HepG2 (cell line): Measurements from ENCODE around the gene SPAG7. TPM values are rescaled to one million over a fixed set of nuclear protein-coding genes. Genes with fewer than 3 reads are reported as not detected.

Experiments used
- AGO2 ChIP-seq: fragments of 200-400 bp; formaldehyde crosslinking; optimal IDR thresholded peaks from 2 replicates; pipeline ENCODE3; 2017; ENCODE audit warnings: mild to moderate bottlenecking, low read depth, low read length, moderate library complexity
- ARNT ChIP-seq: fragments of 450-650 bp; IDR thresholded peaks from 2 replicates; pipeline ENCODE4 v1.6.1; 2017
- CBX2 ChIP-seq, 2 experiments: fragments of 200-600 bp in 1 of 2; sonication (generic); formaldehyde crosslinking in 1 of 2; IDR thresholded peaks; 2 replicates each; pipeline versions ENCODE4 v1.7.0 to v1.8.1; 2018 to 2022; ENCODE audit warnings: low read depth in 2 of 2, low read length in 1 of 2, mild to moderate bottlenecking in 1 of 2, missing genetic modification reagents in 1 of 2
- GFI1 ChIP-seq: sonication (generic); formaldehyde crosslinking; IDR thresholded peaks from 2 replicates; pipeline ENCODE4 v1.5.0; 2020; ENCODE audit warnings: missing genetic modification reagents, mild to moderate bottlenecking, borderline replicate concordance
- HCFC1 ChIP-seq: fragments of 150-350 bp; IDR thresholded peaks from 2 replicates; pipeline ENCODE4 v1.6.1; 2014; ENCODE audit warnings: low read depth, low read length
- LBX2 ChIP-seq: sonication (generic); formaldehyde crosslinking; IDR thresholded peaks from 2 replicates; pipeline ENCODE4 v1.5.0; 2020; ENCODE audit warnings: missing genetic modification reagents, mild to moderate bottlenecking, borderline replicate concordance
- MIER3 ChIP-seq: IDR thresholded peaks from 2 replicates; pipeline ENCODE4 v1.6.1; 2016; ENCODE audit warnings: missing compliant biosample characterization, borderline replicate concordance
- MTF2 ChIP-seq: sonication (generic); formaldehyde crosslinking; IDR thresholded peaks from 2 replicates; pipeline ENCODE4 v1.5.0; 2020; ENCODE audit warnings: missing genetic modification reagents, borderline replicate concordance
- NR2F2 ChIP-seq: IDR thresholded peaks from 2 replicates; pipeline ENCODE4 v1.6.1; 2012; ENCODE audit warnings: low read depth, inconsistent platforms, borderline replicate concordance
- ONECUT2 ChIP-seq: sonication (generic); formaldehyde crosslinking; IDR thresholded peaks from 2 replicates; pipeline ENCODE4 v1.4.0; 2020; ENCODE audit warnings: missing genetic modification reagents
- PHB2 ChIP-seq: fragments of 450-650 bp; IDR thresholded peaks from 2 replicates; pipeline ENCODE4 v1.6.1; 2018; ENCODE audit not compliant: partially characterized antibody
- SP5 ChIP-seq: IDR thresholded peaks from 2 replicates; pipeline ENCODE4 v1.6.1; 2016; ENCODE audit warnings: low read depth, borderline replicate concordance
- TCF7L2 ChIP-seq: IDR thresholded peaks from 2 replicates; pipeline ENCODE4 v1.6.1; 2011; ENCODE audit warnings: mild to moderate bottlenecking, low read depth, low read length, moderate library complexity
- ZBTB37 ChIP-seq: sonication (generic); formaldehyde crosslinking; IDR thresholded peaks from 2 replicates; pipeline ENCODE4 v1.4.0; 2020; ENCODE audit warnings: mild to moderate bottlenecking, missing genetic modification reagents
- ZEB1 ChIP-seq: IDR thresholded peaks from 2 replicates; pipeline ENCODE4 v1.6.1; 2012; ENCODE audit warnings: mild to moderate bottlenecking, low read depth, inconsistent platforms; ENCODE audit not compliant: insufficient replicate concordance
- ZNF12 ChIP-seq: sonication (generic); formaldehyde crosslinking; IDR thresholded peaks from 2 replicates; pipeline ENCODE4 v1.5.0; 2020; ENCODE audit warnings: missing genetic modification reagents
- ZNF33A ChIP-seq: sonication (generic); formaldehyde crosslinking; IDR thresholded peaks from 2 replicates; pipeline ENCODE4 v1.5.1; 2020; ENCODE audit warnings: missing genetic modification reagents, mild to moderate bottlenecking, moderate library complexity, borderline replicate concordance
- ZNF446 ChIP-seq: sonication (generic); formaldehyde crosslinking; IDR thresholded peaks from 2 replicates; pipeline ENCODE4 v1.5.0; 2020; ENCODE audit warnings: mild to moderate bottlenecking, missing genetic modification reagents
- ZNF563 ChIP-seq: sonication (generic); formaldehyde crosslinking; IDR thresholded peaks from 2 replicates; pipeline ENCODE4 v1.8.0; 2022; ENCODE audit warnings: mild to moderate bottlenecking, moderate library complexity, missing genetic modification reagents
- ZNF713 ChIP-seq: sonication (generic); formaldehyde crosslinking; IDR thresholded peaks from 2 replicates; pipeline ENCODE4 v1.4.0; 2020; ENCODE audit warnings: mild to moderate bottlenecking, missing genetic modification reagents
- polyA plus RNA-seq, 8 experiments: library from polyadenylated mRNA; depleted of rRNA in 3 of 8; stranded (reverse) in 7 of 8; unstranded in 1 of 8; fragments of >200 nt; fragmentation: Illumina TruSeq in 4 of 8; extraction: Trizol in 4 of 8; gene quantifications; 2 replicates each; pipeline versions ENCODE4 v1.2.1 to v1.2.3, GENCODE V29; 2011 to 2016; ENCODE audit warnings: low read depth in 4 of 8, missing spikeins in 1 of 8, mixed read lengths in 1 of 8; ENCODE audit not compliant: insufficient read depth in 1 of 8
- total RNA-seq, 5 experiments: library from RNA; depleted of rRNA; stranded (reverse); fragments of >200 nt; fragmentation: Illumina TruSeq; extraction: Trizol; gene quantifications; 2 replicates each; pipeline ENCODE4 v1.2.3, GENCODE V29; 2016; ENCODE audit warnings: low read depth in 1 of 5
- TF ChIP-seq, protein P1 (sequence below), 2 experiments: fragments of 450-650 bp in 1 of 2; sonication (generic) in 1 of 2; formaldehyde crosslinking; IDR thresholded peaks; 2 replicates each; pipeline versions ENCODE4 v1.5.0 to v1.8.0; 2020 to 2022; ENCODE audit warnings: mild to moderate bottlenecking in 1 of 2, missing genetic modification reagents in 1 of 2
- TF ChIP-seq, protein P2 (sequence below): sonication (generic); formaldehyde crosslinking; IDR thresholded peaks from 2 replicates; pipeline ENCODE4 v1.5.0; 2020; ENCODE audit warnings: mild to moderate bottlenecking, missing genetic modification reagents, borderline replicate concordance

SPAG7 gene
- total and polyA plus RNA-seq, 2 of the 13 experiments (the other 11 are each of a cell fraction or from before 2014, with no cell fraction given), result 51.0 to 59.0 TPM

- TF ChIP-seq MTF2 (no peak), CBX2 (IDR thresholded peaks at IDR 0.05; ENCODE audit: low read depth, low read length) (no peak), CBX2 (CRISPR knock-in tag; IDR thresholded peaks at IDR 0.05; ENCODE audit: low read depth) (no peak), GFI1 (CRISPR knock-in tag) (no peak), ZNF446 (CRISPR knock-in tag) (no peak), HCFC1 (no peak), ONECUT2 (CRISPR knock-in tag) (0 out of 2 replicates have a peak, but pooled peaks have one; percentile 2), NR2F2 (no peak), ZEB1 (no peak), TCF7L2 (no peak), ZNF33A (no peak), SP5 (CRISPR knock-in tag) (no peak), ZBTB37 (CRISPR knock-in tag) (0 out of 2 replicates have a peak, but pooled peaks have one; percentile 0), PHB2 (no peak), LBX2 (CRISPR knock-in tag) (no peak), ARNT (no peak), ZNF713 (CRISPR knock-in tag) (no peak), ZNF563 (CRISPR knock-in tag) (no peak), MIER3 (CRISPR knock-in tag) (no peak), ZNF12 (no peak), AGO2 (peak; percentile 68)
- TF ChIP-seq, protein P1, sequence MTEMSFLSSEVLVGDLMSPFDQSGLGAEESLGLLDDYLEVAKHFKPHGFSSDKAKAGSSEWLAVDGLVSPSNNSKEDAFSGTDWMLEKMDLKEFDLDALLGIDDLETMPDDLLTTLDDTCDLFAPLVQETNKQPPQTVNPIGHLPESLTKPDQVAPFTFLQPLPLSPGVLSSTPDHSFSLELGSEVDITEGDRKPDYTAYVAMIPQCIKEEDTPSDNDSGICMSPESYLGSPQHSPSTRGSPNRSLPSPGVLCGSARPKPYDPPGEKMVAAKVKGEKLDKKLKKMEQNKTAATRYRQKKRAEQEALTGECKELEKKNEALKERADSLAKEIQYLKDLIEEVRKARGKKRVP (CRISPR knock-in tag; IDR thresholded peaks at IDR 0.05), result peak in 1 of 2 experiments; percentile 52; a peak in 1 of 4 replicates
- TF ChIP-seq, protein P2, sequence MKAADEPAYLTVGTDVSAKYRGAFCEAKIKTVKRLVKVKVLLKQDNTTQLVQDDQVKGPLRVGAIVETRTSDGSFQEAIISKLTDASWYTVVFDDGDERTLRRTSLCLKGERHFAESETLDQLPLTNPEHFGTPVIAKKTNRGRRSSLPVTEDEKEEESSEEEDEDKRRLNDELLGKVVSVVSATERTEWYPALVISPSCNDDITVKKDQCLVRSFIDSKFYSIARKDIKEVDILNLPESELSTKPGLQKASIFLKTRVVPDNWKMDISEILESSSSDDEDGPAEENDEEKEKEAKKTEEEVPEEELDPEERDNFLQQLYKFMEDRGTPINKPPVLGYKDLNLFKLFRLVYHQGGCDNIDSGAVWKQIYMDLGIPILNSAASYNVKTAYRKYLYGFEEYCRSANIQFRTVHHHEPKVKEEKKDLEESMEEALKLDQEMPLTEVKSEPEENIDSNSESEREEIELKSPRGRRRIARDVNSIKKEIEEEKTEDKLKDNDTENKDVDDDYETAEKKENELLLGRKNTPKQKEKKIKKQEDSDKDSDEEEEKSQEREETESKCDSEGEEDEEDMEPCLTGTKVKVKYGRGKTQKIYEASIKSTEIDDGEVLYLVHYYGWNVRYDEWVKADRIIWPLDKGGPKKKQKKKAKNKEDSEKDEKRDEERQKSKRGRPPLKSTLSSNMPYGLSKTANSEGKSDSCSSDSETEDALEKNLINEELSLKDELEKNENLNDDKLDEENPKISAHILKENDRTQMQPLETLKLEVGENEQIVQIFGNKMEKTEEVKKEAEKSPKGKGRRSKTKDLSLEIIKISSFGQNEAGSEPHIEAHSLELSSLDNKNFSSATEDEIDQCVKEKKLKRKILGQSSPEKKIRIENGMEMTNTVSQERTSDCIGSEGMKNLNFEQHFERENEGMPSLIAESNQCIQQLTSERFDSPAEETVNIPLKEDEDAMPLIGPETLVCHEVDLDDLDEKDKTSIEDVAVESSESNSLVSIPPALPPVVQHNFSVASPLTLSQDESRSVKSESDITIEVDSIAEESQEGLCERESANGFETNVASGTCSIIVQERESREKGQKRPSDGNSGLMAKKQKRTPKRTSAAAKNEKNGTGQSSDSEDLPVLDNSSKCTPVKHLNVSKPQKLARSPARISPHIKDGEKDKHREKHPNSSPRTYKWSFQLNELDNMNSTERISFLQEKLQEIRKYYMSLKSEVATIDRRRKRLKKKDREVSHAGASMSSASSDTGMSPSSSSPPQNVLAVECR (CRISPR knock-in tag), result peak; percentile 73; the same call in 1 of the 2 replicates
These were observed 27.6 kb downstream of the SPAG7 start, which contains the start of the genes RNF167 and SLC25A11 (continued) for GRCh38 chr17:4939796-4940554.
